ENCODE results near the gene KLC4. TPM values are rescaled to one million over a fixed set of nuclear protein-coding genes. Genes with fewer than 3 reads are reported as not detected.
"Not testable (repeated sequence)": the region's sequence is repeated elsewhere in the genome, so short reads cannot be mapped to it uniquely, and the experiment has no call there.

KLC4 gene
- total RNA-seq, 6 donors from 2014 or later = 31.2 to 155 (median 37.7) TPM

GRCh38 chr6:43078691-43079090 lies 19.3 kb downstream of the KLC4 start:
- no peak overlapping the region for H3K4me3 ChIP-seq
- H3K27me3 ChIP-seq = peaks cover 0 to 10% (median 1%) of the 10 kb centered on the region in 4 donors
- no peak overlapping the region for H3K27ac ChIP-seq
- TF ChIP-seq CTCF (IDR thresholded peaks at IDR 0.05) (no peak), EP300 (IDR thresholded peaks at IDR 0.05) (no peak), POLR2AphosphoS5 (IDR thresholded peaks at IDR 0.05) (no peak), POLR2A (IDR thresholded peaks at IDR 0.05) (no peak)
- peaks cover 0 to 3% (median 0%) of the 10 kb centered on the region in 4 donors for H3K36me3 ChIP-seq
- 79 to 85% methylated on average over 2 of the region's 2 CpGs for WGBS, 2 donors
- no peaks in the 10 kb centered on the region for H3K9me3 ChIP-seq
- DNase-seq = no peak
- ATAC-seq (ENCODE audit: low FRiP score in 2 of 2) = no peak
- H3K4me1 ChIP-seq = peaks cover 11 to 26% (median 23%) of the 10 kb centered on the region in 4 donors

- Histone ChIP-seq H3K4me1 (peaks cover 6 to 23% (median 19%) of the 10 kb centered on the region in 4 donors), H3K27ac (no peak overlapping the region), H3K9me3 (no peaks in the 10 kb centered on the region), H3K4me3 (no peak overlapping the region), H3K36me3 (no peaks in the 10 kb centered on the region), H3K27me3 (peaks cover 0 to 10% (median 1%) of the 10 kb centered on the region in 4 donors)
- TF ChIP-seq EP300 (IDR thresholded peaks at IDR 0.05) (no peak), POLR2A (IDR thresholded peaks at IDR 0.05) (no peak), POLR2AphosphoS5 (IDR thresholded peaks at IDR 0.05) (no peak), CTCF (IDR thresholded peaks at IDR 0.05) (no peak)
- WGBS, 2 donors = 91 to 95% methylated on average over 4 of the region's 4 CpGs
- DNase-seq (no peak), ATAC-seq (ENCODE audit: low FRiP score in 2 of 2) (no peak)
These were observed 21.6 kb downstream of the KLC4 start for GRCh38 chr6:43081043-43081442.

GRCh38 chr6:43081922-43082321 lies 22.5 kb downstream of the KLC4 start:
- H3K27me3 ChIP-seq; ATAC-seq (ENCODE audit: low FRiP score in 2 of 2); H3K27ac ChIP-seq; H3K36me3 ChIP-seq; DNase-seq; H3K4me3 ChIP-seq; H3K9me3 ChIP-seq: not testable (repeated sequence)
- H3K4me1 ChIP-seq = peaks cover 0 to 20% (median 14%) of the 10 kb centered on the region in 4 donors
- WGBS, 2 donors = 78 to 84% methylated on average over 9 of the region's 9 CpGs

GRCh38 chr6:43082806-43083655 lies 23.6 kb downstream of the KLC4 start:
- Histone ChIP-seq H3K4me3 (no peak overlapping the region), H3K9me3 (no peaks in the 10 kb centered on the region), H3K27me3 (no peaks in the 10 kb centered on the region), H3K36me3 (no peaks in the 10 kb centered on the region), H3K4me1 (peaks cover 0 to 19% (median 8%) of the 10 kb centered on the region in 4 donors), H3K27ac (peak overlapping the region in 1 of 4 donors; percentile 14)
- ATAC-seq (ENCODE audit: low FRiP score in 2 of 2) (no peak), DNase-seq (no peak)
- no peak for TF ChIP-seq CTCF (IDR thresholded peaks at IDR 0.05)
- TF ChIP-seq POLR2AphosphoS5 (IDR thresholded peaks at IDR 0.05) = no peak
- no peak for TF ChIP-seq EP300 (IDR thresholded peaks at IDR 0.05)
- TF ChIP-seq POLR2A (IDR thresholded peaks at IDR 0.05) = no peak
- WGBS, 2 donors = 69 to 74% methylated on average over 13 of the region's 13 CpGs

- Histone ChIP-seq H3K4me3 (no peak overlapping the region), H3K36me3 (no peaks in the 10 kb centered on the region), H3K27ac (no peak overlapping the region), H3K4me1 (peaks cover 0 to 42% (median 15%) of the 10 kb centered on the region in 4 donors), H3K27me3 (no peaks in the 10 kb centered on the region), H3K9me3 (no peaks in the 10 kb centered on the region)
- DNase-seq (no peak), ATAC-seq (ENCODE audit: low FRiP score in 2 of 2) (no peak)
- no peak for TF ChIP-seq EP300 (IDR thresholded peaks at IDR 0.05)
- TF ChIP-seq POLR2AphosphoS5 (IDR thresholded peaks at IDR 0.05) = no peak
- no peak for TF ChIP-seq POLR2A (IDR thresholded peaks at IDR 0.05)
- no peak for TF ChIP-seq CTCF (IDR thresholded peaks at IDR 0.05)
- 84 to 85% methylated on average over 8 of the region's 8 CpGs for WGBS, 2 donors
These were observed 26.7 kb downstream of the KLC4 start for GRCh38 chr6:43086022-43086658.
